Tibial nerve (tissue), 4 donors: Measurements from ENCODE around the gene DLGAP4. TPM values are rescaled to one million over a fixed set of nuclear protein-coding genes. Genes with fewer than 3 reads are reported as not detected.

Experiments
- DNase-seq, 2 donors: peaks; one replicate each; pipeline ENCODE4 v3.0.0-alpha.2; 2019; ENCODE audit warnings: low spot score in 2 of 2
- H3K27ac ChIP-seq, 4 donors: fragments of 200-600 bp; sonication (generic) in 3 of 4; one replicate each; pipeline ENCODE4 v1.5.1; 2017 to 2019; ENCODE audit warnings: mild to moderate bottlenecking in 1 of 4
- H3K27me3 ChIP-seq, 2 donors: fragments of 200-600 bp; sonication (generic) in 1 of 2; one replicate each; pipeline versions ENCODE4 v1.5.1 to v1.6.0; 2017 to 2019
- H3K36me3 ChIP-seq, 3 donors: fragments of 200-600 bp; sonication (generic); one replicate each; pipeline ENCODE4 v1.5.1; 2018 to 2019
- H3K4me1 ChIP-seq, 4 donors: fragments of 200-600 bp; sonication (generic) in 3 of 4; one replicate each; pipeline ENCODE4 v1.5.1; 2017 to 2019
- H3K4me3 ChIP-seq, 4 donors: fragments of 200-600 bp; sonication (generic) in 3 of 4; one replicate each; pipeline ENCODE4 v1.5.1; 2017 to 2019; ENCODE audit warnings: mild to moderate bottlenecking in 1 of 4, moderate library complexity in 1 of 4
- H3K9me3 ChIP-seq, 4 donors: fragments of 200-600 bp; sonication (generic) in 3 of 4; one replicate each; pipeline ENCODE4 v1.5.1; 2017 to 2019
- CTCF ChIP-seq, 5 experiments: fragments of 200-600 bp in 3 of 5; fragments of 450-650 bp in 2 of 5; sonication (generic) in 3 of 5; IDR thresholded peaks; one replicate each; pipeline ENCODE4 v1.5.1; 2016 to 2019; ENCODE audit warnings: antibody characterized with exemption in 5 of 5, mild to moderate bottlenecking in 3 of 5, moderate library complexity in 2 of 5
- EP300 ChIP-seq, 2 donors: sonication (generic); formaldehyde crosslinking; IDR thresholded peaks; one replicate each; pipeline ENCODE4 v1.6.1; 2017; ENCODE audit warnings: antibody characterized with exemption in 2 of 2, mild to moderate bottlenecking in 1 of 2
- POLR2A ChIP-seq, 2 donors: fragments of 450-650 bp; IDR thresholded peaks; one replicate each; pipeline ENCODE4 v1.6.1; 2017; ENCODE audit warnings: antibody characterized with exemption in 2 of 2, mild to moderate bottlenecking in 2 of 2, moderate library complexity in 2 of 2
- WGBS, 2 donors: methylation state at CpG; one replicate each; pipeline ENCODE4 v1.1.5; 2018; 5-methylcytosine and 5-hydroxymethylcytosine counted together
- total RNA-seq, 4 donors: library from RNA; depleted of rRNA; stranded (reverse); fragments of >200 nt; gene quantifications; one replicate each; pipeline ENCODE4 v1.1.0, GENCODE V29; 2016

The DLGAP4 gene
- total RNA-seq, 4 donors from 2014 or later, result 46.1 to 97.5 (median 52.5) TPM

- Histone ChIP-seq H3K36me3 (no peaks in the 10 kb centered on the region), H3K4me1 (no peaks in the 10 kb centered on the region), H3K4me3 (no peak overlapping the region), H3K9me3 (no peaks in the 10 kb centered on the region), H3K27me3 (no peaks in the 10 kb centered on the region), H3K27ac (no peak overlapping the region)
- DNase-seq, result no peak
- 37 to 49% methylated on average over 12 of the region's 12 CpGs for WGBS, 2 donors
- no peak for TF ChIP-seq CTCF (IDR thresholded peaks at IDR 0.05)
- TF ChIP-seq POLR2A (IDR thresholded peaks at IDR 0.05), result no peak
- TF ChIP-seq EP300 (IDR thresholded peaks at IDR 0.05), result no peak
Measured at GRCh38 chr20:36367907-36368799, 62.0 kb downstream of the DLGAP4 start.

GRCh38 chr20:36368869-36369268 lies 62.7 kb downstream of the DLGAP4 start:
- Histone ChIP-seq H3K27ac (no peak overlapping the region), H3K4me1 (no peaks in the 10 kb centered on the region), H3K9me3 (no peaks in the 10 kb centered on the region), H3K4me3 (no peak overlapping the region), H3K36me3 (no peaks in the 10 kb centered on the region), H3K27me3 (no peaks in the 10 kb centered on the region)
- no peak for DNase-seq
- TF ChIP-seq POLR2A (IDR thresholded peaks at IDR 0.05) (no peak), EP300 (IDR thresholded peaks at IDR 0.05) (no peak), CTCF (IDR thresholded peaks at IDR 0.05) (no peak)
- WGBS, 2 donors, result 77 to 79% methylated on average over 14 of the region's 14 CpGs

- 78 to 86% methylated on average over 3 of the region's 3 CpGs for WGBS, 2 donors
- Histone ChIP-seq H3K9me3 (no peaks in the 10 kb centered on the region), H3K4me3 (no peak overlapping the region), H3K4me1 (no peaks in the 10 kb centered on the region), H3K27ac (no peak overlapping the region), H3K36me3 (no peaks in the 10 kb centered on the region), H3K27me3 (no peaks in the 10 kb centered on the region)
- DNase-seq, result no peak
- TF ChIP-seq CTCF (IDR thresholded peaks at IDR 0.05), result no peak
- no peak for TF ChIP-seq EP300 (IDR thresholded peaks at IDR 0.05)
- TF ChIP-seq POLR2A (IDR thresholded peaks at IDR 0.05), result no peak
Measured at GRCh38 chr20:36369739-36370138, 63.6 kb downstream of the DLGAP4 start.

GRCh38 chr20:36370991-36371790 lies 65.1 kb downstream of the DLGAP4 start:
- H3K27me3 ChIP-seq, result no peaks in the 10 kb centered on the region
- no peak overlapping the region for H3K4me3 ChIP-seq
- 66 to 70% methylated on average over 15 of the region's 15 CpGs for WGBS, 2 donors
- no peaks in the 10 kb centered on the region for H3K36me3 ChIP-seq
- H3K27ac ChIP-seq, result no peak overlapping the region
- TF ChIP-seq POLR2A (IDR thresholded peaks at IDR 0.05), result no peak
- DNase-seq, result no peak
- no peaks in the 10 kb centered on the region for H3K4me1 ChIP-seq
- no peaks in the 10 kb centered on the region for H3K9me3 ChIP-seq

GRCh38 chr20:36372666-36373065 lies 66.5 kb downstream of the DLGAP4 start:
- no peak for DNase-seq
- no peaks in the 10 kb centered on the region for H3K4me1 ChIP-seq
- TF ChIP-seq POLR2A (IDR thresholded peaks at IDR 0.05), result no peak
- TF ChIP-seq CTCF (IDR thresholded peaks at IDR 0.05), result no peak
- TF ChIP-seq EP300 (IDR thresholded peaks at IDR 0.05), result no peak
- H3K9me3 ChIP-seq, result no peaks in the 10 kb centered on the region
- H3K36me3 ChIP-seq, result no peaks in the 10 kb centered on the region
- no peak overlapping the region for H3K4me3 ChIP-seq
- H3K27ac ChIP-seq, result no peak overlapping the region
- WGBS, 2 donors, result 63 to 76% methylated on average over 7 of the region's 7 CpGs
- peaks cover 0 to 12% of the 10 kb centered on the region in 2 donors for H3K27me3 ChIP-seq
